Ovary (tissue), 9 donors: ENCODE data around the gene TMBIM6. TPM values are rescaled to one million over a fixed set of nuclear protein-coding genes. Genes with fewer than 3 reads are reported as not detected.
A peak's percentile ranks its signal among the peaks of the same experiment; 100 is the strongest.

Source experiments
- DNase-seq, 5 donors: peaks; one replicate each; pipeline ENCODE4 v3.0.0-alpha.2; 2019 to 2020
- H3K27ac ChIP-seq, 2 donors: fragments of 200-600 bp; one replicate each; pipeline versions ENCODE4 v1.5.1 to v1.8.0; 2019 to 2022
- H3K27me3 ChIP-seq: fragments of 200-600 bp; one replicate; pipeline ENCODE4 v1.8.0; 2022
- H3K36me3 ChIP-seq: fragments of 200-600 bp; sonication (generic); one replicate; pipeline ENCODE4 v1.5.1; 2019
- H3K4me1 ChIP-seq: one replicate; pipeline ENCODE4 v1.8.1; 2013; ENCODE audit warnings: mild to moderate bottlenecking, moderate library complexity; ENCODE audit not compliant: insufficient read depth
- H3K4me3 ChIP-seq: fragments of 200-600 bp; sonication (generic); one replicate; pipeline ENCODE4 v1.5.1; 2017
- H3K9me3 ChIP-seq, 2 donors: fragments of 200-600 bp in 1 of 2; sonication (generic) in 1 of 2; one replicate each; pipeline versions ENCODE4 v1.5.1 to v1.8.1; 2013 to 2019; ENCODE audit warnings: mild to moderate bottlenecking in 1 of 2, moderate library complexity in 1 of 2
- CTCF ChIP-seq, 3 donors: fragments of 450-650 bp in 2 of 3; fragments of 200-600 bp in 1 of 3; IDR thresholded peaks; one replicate each; pipeline versions ENCODE4 v1.5.1 to v1.8.0; 2016 to 2022; ENCODE audit warnings: antibody characterized with exemption in 3 of 3, mild to moderate bottlenecking in 1 of 3
- EP300 ChIP-seq: sonication (generic); formaldehyde crosslinking; IDR thresholded peaks from one replicate; pipeline ENCODE4 v1.6.1; 2017; ENCODE audit warnings: antibody characterized with exemption
- POLR2A ChIP-seq: fragments of 450-650 bp; IDR thresholded peaks from one replicate; pipeline ENCODE4 v1.6.1; 2017; ENCODE audit warnings: antibody characterized with exemption, mild to moderate bottlenecking, moderate library complexity
- WGBS, 3 donors: extraction: QIAGEN DNeasy Blood & Tissue Kit in 1 of 3; methylation state at CpG; one replicate each; pipeline versions ENCODE4 v1.1.5 to v1.1.7; 2013 to 2017; 5-methylcytosine and 5-hydroxymethylcytosine counted together
- intact Hi-C, 4 donors: fragments of 100-400 bp; cut with DNase I; formaldehyde crosslinking; loops; one replicate each; pipeline versions ENCODE4 v1.11.0 to v1.15.1; 2022 to 2023
- polyA plus RNA-seq, 2 donors: library from polyadenylated mRNA; stranded (reverse); fragments of 200-250 nt in 1 of 2; fragments of 350-450 nt in 1 of 2; fragmentation: Illumina TruSeq in 1 of 2; extraction: RNeasy Lipid Tissue Mini Kit (QIAGEN cat#74804) in 1 of 2; gene quantifications; one replicate each; pipeline ENCODE4 v1.2.3, GENCODE V29; 2013 to 2014
- total RNA-seq, 7 donors: library from RNA; depleted of rRNA in 2 of 7; stranded (reverse); fragments of >200 nt in 2 of 7; fragmentation: NEBNext Ultra II Directional in 3 of 7; extraction: Animal tissue kit (Norgen Biotek cat#: 25700) in 3 of 7; gene quantifications; one replicate each; pipeline versions ENCODE4 v1.1.0 to v1.2.4, GENCODE V29; 2016 to 2023
- donor health status: DM: no; HTN: no; CAD: no; lungs with moderate emphysema.
- donor health status: DM: no; HTN: no; CAD: no.
- donor health status: Bipolar disorder and iron deficiency.
- donor health status: DM: yes; HTN: yes; CAD: no.
- donor health status: DM: no; HTN: no; CAD: no.
- donor health status: DM: yes; HTN: yes; CAD: no.

Gene TMBIM6
- total and polyA plus RNA-seq, 9 donors: 203 to 677 (median 335) TPM

GRCh38 chr12:49798248-49798647 is 56.9 kb downstream of the TMBIM6 start:
- TF ChIP-seq CTCF (IDR thresholded peaks at IDR 0.05) (no peak), EP300 (no peak), POLR2A (no peak)
- WGBS, 3 donors: 71 to 72% (median 71%) methylated on average over 7 of the region's 7 CpGs
- no peak overlapping the region for H3K4me3 ChIP-seq
- no peaks in the 10 kb centered on the region for H3K4me1 ChIP-seq
- no peaks in the 10 kb centered on the region for H3K36me3 ChIP-seq
- peak in 1 of 5 donors; percentile 13 for DNase-seq
- H3K27me3 ChIP-seq: no peaks in the 10 kb centered on the region
- intact Hi-C loops: no loop called here
- no peak overlapping the region for H3K27ac ChIP-seq
- no peaks in the 10 kb centered on the region for H3K9me3 ChIP-seq

GRCh38 chr12:49798934-49799333 is 57.6 kb downstream of the TMBIM6 start:
- no peak for DNase-seq
- Histone ChIP-seq H3K4me1 (no peaks in the 10 kb centered on the region), H3K27me3 (no peaks in the 10 kb centered on the region), H3K9me3 (no peaks in the 10 kb centered on the region), H3K36me3 (no peaks in the 10 kb centered on the region), H3K27ac (no peak overlapping the region), H3K4me3 (no peak overlapping the region)
- TF ChIP-seq EP300 (no peak), POLR2A (no peak), CTCF (IDR thresholded peaks at IDR 0.05) (no peak)
- intact Hi-C loops: no loop called here
- 77 to 84% (median 81%) methylated on average over 2 of the region's 2 CpGs for WGBS, 3 donors

- DNase-seq: peak in 1 of 5 donors; percentile 24
- H3K36me3 ChIP-seq: no peaks in the 10 kb centered on the region
Measured at GRCh38 chr12:49800421-49801140, 59.2 kb downstream of the TMBIM6 start.

More at GRCh38 chr12:49800421-49801140, 59.2 kb downstream of the TMBIM6 start:
- Histone ChIP-seq H3K4me1 (no peaks in the 10 kb centered on the region), H3K27me3 (no peaks in the 10 kb centered on the region), H3K4me3 (no peak overlapping the region), H3K9me3 (no peaks in the 10 kb centered on the region), H3K27ac (no peak overlapping the region)
- WGBS, 3 donors: 84 to 86% (median 85%) methylated on average over 11 of the region's 11 CpGs
- no peak for TF ChIP-seq EP300
- no peak for TF ChIP-seq CTCF (IDR thresholded peaks at IDR 0.05)
- TF ChIP-seq POLR2A: no peak
- intact Hi-C loops: no loop called here
